ENCODE data around the gene HTATIP2.

Gene HTATIP2

DNA sequence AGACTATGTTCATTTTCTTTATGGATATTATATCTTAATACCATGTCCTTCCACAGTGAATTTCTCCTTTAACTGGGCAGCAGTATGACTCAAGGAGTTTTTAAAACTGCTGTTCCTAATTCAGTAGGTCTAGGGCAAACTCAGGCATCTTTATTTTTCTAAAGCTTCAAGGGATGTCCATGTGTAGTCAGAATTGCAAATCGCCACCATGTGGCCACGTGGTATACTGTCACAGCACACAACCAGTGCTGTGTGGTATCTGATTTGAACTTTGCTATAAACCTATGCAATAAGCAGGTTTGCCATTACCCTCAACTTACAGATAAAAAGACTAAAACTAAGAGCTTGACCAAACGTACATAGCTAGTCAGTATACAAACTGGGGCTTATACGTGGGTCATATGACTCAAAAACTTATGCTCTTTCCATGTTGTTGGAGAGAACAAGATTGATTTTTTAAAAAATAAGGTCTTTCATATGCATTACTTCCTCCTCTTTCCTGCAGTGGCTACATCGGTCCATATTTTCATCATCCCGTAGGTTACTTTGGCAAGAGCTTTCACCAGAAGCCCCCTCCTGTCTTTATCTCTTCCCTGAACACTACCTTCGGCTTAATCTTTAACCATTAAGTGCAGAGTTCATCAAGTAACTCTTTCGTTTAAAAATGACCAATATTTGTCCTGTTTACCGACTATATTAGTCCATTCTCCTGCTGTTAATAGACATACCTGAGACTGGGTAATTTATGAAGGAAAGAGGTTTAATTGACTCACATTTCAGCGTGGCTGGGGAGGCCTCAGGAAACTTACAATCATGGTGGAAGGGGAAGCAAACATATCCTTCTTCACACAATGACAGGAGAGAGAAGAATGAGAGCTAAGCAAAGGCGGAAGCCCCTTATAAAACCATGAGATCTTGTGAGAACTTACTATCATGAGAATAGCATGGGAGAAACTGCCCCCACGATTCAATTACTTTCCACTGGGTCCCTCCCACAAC lies 8.0 kb upstream of the HTATIP2 start:
- peak; percentile 64 for DNase-seq
- H3K27ac ChIP-seq, result no peak overlapping the region
- no peaks in the 10 kb centered on the region for H3K27me3 ChIP-seq (ENCODE audit: insufficient read depth, low read depth, severe bottlenecking)
- TF ChIP-seq, protein P1, sequence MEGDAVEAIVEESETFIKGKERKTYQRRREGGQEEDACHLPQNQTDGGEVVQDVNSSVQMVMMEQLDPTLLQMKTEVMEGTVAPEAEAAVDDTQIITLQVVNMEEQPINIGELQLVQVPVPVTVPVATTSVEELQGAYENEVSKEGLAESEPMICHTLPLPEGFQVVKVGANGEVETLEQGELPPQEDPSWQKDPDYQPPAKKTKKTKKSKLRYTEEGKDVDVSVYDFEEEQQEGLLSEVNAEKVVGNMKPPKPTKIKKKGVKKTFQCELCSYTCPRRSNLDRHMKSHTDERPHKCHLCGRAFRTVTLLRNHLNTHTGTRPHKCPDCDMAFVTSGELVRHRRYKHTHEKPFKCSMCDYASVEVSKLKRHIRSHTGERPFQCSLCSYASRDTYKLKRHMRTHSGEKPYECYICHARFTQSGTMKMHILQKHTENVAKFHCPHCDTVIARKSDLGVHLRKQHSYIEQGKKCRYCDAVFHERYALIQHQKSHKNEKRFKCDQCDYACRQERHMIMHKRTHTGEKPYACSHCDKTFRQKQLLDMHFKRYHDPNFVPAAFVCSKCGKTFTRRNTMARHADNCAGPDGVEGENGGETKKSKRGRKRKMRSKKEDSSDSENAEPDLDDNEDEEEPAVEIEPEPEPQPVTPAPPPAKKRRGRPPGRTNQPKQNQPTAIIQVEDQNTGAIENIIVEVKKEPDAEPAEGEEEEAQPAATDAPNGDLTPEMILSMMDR (IDR thresholded peaks at IDR 0.05; ENCODE audit: low read depth, low read length), result peak; percentile 81
- no peaks in the 10 kb centered on the region for H3K36me3 ChIP-seq
- H3K9me3 ChIP-seq (ENCODE audit: severe bottlenecking), result no peaks in the 10 kb centered on the region
- H3K4me3 ChIP-seq (ENCODE audit: low read depth, low read length), result no peak overlapping the region

DNA sequence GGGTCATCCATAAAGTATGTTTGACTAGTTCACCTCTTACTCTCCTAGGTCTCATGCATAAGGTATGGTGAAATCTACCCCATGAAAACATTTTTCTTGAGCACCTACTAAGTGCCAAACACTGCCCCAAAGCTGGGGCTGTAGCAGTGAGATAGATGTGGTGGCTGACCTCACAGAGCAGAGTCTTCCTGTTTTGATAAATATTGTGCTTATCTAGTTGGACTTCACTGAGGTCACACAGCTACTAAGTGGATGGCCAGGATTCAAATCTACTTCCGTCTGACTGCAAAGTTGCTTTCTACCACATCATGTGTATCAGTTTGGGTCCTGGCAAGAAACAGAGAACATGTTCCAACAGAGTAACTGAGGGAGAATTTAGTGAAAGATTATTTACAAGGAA lies 6.4 kb upstream of the HTATIP2 start:
- no peaks in the 10 kb centered on the region for H3K9me3 ChIP-seq (ENCODE audit: severe bottlenecking)
- TF ChIP-seq, protein P1 (IDR thresholded peaks at IDR 0.05; ENCODE audit: low read depth, low read length), result no peak
- H3K4me3 ChIP-seq (ENCODE audit: low read depth, low read length), result no peak overlapping the region
- no peaks in the 10 kb centered on the region for H3K36me3 ChIP-seq
- no peak overlapping the region for H3K27ac ChIP-seq
- no peaks in the 10 kb centered on the region for H3K27me3 ChIP-seq (ENCODE audit: insufficient read depth, low read depth, severe bottlenecking)
- DNase-seq, result no peak

DNA sequence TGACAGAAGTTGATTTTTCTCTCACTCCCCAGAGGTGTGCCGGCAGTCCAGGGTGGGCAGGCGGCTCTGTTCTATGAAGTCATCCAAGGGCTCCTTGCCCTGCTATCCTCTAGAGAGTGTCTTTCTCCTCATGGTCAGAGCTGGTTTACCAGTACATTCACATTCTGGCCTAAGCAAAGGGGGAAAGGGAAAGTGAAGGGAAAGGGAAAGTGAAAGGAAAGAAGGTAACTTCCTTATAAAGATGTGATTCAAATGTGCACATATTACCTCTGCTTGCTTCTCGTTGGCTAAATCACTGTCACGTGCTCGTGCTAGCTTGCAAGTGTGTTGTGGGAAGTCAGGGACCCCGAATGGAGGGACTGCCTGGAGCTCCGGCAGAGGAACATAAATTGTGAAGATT lies 2.9 kb upstream of the HTATIP2 start:
- no peak for DNase-seq
- Histone ChIP-seq H3K27me3 (ENCODE audit: insufficient read depth, low read depth, severe bottlenecking) (peaks cover 6% of the 10 kb centered on the region), H3K4me3 (ENCODE audit: low read depth, low read length) (no peak overlapping the region), H3K27ac (no peak overlapping the region), H3K36me3 (no peaks in the 10 kb centered on the region), H3K9me3 (ENCODE audit: severe bottlenecking) (no peaks in the 10 kb centered on the region)
- TF ChIP-seq, protein P1 (IDR thresholded peaks at IDR 0.05; ENCODE audit: low read depth, low read length), result no peak

DNA sequence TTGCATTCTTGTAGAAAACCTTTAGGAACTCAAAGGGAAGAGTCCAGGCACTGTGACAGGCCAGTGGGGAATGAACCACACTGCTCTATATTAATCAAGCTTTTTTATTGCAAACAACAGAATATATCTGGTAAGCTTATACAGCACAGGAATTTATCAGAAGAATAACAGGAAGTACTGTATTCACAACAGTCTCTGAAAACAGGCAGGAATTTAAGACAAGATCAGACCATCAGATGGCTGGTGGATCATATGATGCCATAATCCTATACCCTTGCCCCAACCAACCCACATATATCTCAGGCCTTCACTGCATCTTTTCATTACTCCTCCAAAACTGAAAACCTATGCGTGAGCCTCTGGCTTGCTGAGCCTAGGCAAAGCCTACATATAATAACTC lies 1.0 kb upstream of the HTATIP2 start:
- H3K27ac ChIP-seq, result no peak overlapping the region
- peaks cover 6% of the 10 kb centered on the region for H3K27me3 ChIP-seq (ENCODE audit: insufficient read depth, low read depth, severe bottlenecking)
- no peaks in the 10 kb centered on the region for H3K9me3 ChIP-seq (ENCODE audit: severe bottlenecking)
- no peak overlapping the region for H3K4me3 ChIP-seq (ENCODE audit: low read depth, low read length)
- H3K36me3 ChIP-seq, result no peaks in the 10 kb centered on the region
- DNase-seq, result no peak
- TF ChIP-seq, protein P1 (IDR thresholded peaks at IDR 0.05; ENCODE audit: low read depth, low read length), result no peak

DNA sequence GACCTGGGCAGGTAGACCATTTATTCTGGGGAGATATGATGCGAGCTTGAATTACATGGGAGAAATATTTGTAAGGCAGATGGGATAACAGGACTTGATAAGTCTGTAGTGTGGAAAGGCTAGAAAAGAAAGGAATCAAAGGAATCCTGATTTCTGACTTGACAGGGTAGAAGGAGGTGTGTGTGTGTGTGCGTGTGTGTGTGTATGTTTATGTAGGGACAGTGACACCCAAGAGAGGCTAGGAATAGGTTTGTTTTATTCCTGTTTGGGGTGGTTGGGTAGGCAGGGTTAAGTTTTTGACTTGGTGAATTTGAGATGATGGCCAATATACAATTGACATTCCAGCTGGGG lies 390 bp upstream of the HTATIP2 start:
- no peaks in the 10 kb centered on the region for H3K9me3 ChIP-seq (ENCODE audit: severe bottlenecking)
- peak overlapping the region; percentile 56 for H3K4me3 ChIP-seq (ENCODE audit: low read depth, low read length)
- H3K27ac ChIP-seq, result no peak overlapping the region
- TF ChIP-seq, protein P1 (IDR thresholded peaks at IDR 0.05; ENCODE audit: low read depth, low read length), result no peak
- DNase-seq, result no peak
- H3K27me3 ChIP-seq (ENCODE audit: insufficient read depth, low read depth, severe bottlenecking), result peaks cover 6% of the 10 kb centered on the region
- no peaks in the 10 kb centered on the region for H3K36me3 ChIP-seq
